Measurements from ENCODE around the gene TMPRSS6.

TMPRSS6 gene

DNA sequence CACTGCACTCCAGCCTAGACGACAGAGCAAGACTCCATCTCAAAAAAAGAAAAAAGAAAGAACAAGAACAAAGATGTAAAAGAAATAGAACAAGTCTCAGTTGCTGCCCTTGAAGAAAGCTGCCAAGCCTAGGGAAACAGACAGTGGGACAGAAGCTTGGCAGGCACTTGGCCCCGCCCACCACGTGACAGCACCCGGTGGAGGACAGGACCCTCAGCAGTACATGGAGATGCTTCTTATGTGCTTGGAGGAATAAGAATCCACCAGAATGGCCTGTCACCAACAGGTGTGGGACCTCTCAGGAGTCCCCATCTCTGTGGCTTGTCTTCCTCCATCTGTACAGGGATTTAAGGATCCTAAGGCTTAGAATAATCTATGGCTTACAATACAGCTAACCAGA is 7.6 kb upstream of the TMPRSS6 start:
- no peak for DNase-seq (ENCODE audit: low read depth in 3 of 3)

- no peak for DNase-seq (ENCODE audit: low read depth in 3 of 3)
Observed at GRCh38 chr22:37115032-37115431, 5.5 kb upstream of the TMPRSS6 start.

DNA sequence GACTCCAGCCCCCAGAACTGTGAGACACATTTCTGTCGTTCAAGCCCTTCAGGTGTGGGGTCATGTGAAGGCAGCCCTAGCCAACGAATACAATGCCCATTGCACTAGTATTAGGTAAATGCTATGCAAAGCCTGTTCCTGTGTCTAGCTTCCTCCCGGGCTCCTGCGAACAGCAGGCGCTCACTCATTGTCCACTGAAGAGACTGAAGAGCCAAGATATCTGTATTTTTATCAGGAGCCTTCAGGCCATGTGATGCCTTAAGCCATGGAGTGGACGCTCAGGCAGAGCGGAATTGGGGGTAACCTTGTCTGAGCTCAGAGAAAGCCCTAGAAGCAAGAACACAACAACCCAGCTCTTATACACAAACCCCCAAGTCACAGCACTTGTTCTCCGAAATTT is 4.2 kb upstream of the TMPRSS6 start:
- no peak for DNase-seq (ENCODE audit: low read depth in 3 of 3)

DNA sequence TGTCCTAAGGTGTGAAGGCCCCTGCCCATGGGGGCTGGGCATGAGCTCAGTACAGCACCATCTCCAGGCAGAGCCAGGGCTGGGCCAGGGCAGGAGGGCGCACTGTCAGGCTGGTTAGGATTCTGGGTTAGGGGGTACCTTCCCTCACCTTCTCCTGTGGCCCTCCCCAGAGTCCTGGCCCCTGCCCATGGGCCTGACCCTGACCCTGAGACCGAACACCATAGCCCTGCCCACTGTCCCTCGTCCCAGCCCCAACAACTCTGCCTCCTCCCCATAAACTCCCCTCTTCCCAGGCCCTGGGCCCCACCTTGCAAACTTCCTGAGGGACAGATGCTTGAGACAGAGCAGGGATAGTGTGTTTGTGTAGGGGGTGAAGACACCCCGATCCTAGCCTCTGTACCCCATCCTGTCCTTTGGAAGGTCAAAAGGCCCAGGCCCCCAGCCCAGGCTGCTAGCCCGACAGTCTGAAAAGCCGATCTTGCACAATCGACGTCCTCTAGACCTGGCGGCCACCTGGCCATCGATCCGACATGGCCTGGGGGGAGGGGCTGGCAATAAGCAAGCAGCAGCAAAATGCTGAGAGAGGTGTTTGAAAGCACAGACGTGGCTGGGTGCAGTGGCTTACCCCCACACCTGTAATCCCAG is 2.7 kb upstream of the TMPRSS6 start:
- DNase-seq (ENCODE audit: low read depth in 3 of 3), result no peak

- DNase-seq (ENCODE audit: low read depth in 3 of 3), result no peak
Observed at GRCh38 chr22:37111156-37111717, 1.7 kb upstream of the TMPRSS6 start.

GRCh38 chr22:37107816-37108621 is 1.5 kb downstream of the TMPRSS6 start:
- no peak for DNase-seq (ENCODE audit: low read depth in 3 of 3)

DNA sequence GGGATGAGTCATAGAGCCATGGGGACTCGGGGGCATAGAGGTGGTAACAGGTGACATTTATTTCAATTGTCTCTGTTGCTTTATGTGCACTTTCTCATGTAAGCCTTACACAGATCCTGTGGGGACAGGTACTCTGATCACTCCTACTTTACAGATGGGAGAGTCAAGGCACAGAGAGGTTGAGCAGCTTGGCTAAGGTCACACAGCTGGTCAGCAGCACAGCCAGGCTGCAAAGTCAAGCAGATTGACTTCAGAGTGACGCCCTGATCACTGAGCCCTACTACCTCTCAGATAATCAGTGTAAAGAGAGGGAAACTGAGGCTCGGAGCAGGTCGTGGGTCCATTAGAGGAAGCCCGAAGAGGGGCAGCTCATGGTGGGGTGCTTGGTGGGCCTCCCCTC is 3.5 kb downstream of the TMPRSS6 start:
- DNase-seq (ENCODE audit: low read depth in 3 of 3), result no peak

DNA sequence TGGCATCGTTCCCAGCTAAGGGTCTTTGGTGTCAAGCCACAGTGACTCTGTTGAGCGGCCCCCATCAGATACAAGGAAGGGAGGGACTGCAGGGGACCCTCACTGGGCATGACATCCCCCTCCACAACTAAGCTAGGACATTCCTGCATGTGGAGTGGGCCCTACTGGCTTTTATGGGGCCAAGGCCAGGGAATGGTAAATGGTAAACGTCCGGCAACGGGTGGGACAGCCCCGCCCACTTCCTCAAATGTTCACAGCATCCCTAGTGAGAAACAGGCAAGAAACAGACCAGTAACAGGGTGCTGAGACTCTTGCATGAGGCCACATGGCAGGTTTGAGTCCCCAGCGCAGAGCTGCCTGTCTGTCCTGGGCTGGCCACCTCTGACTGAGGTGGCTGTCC is 4.4 kb downstream of the TMPRSS6 start:
- no peak for DNase-seq (ENCODE audit: low read depth in 3 of 3)

GRCh38 chr22:37103656-37104452 is 5.7 kb downstream of the TMPRSS6 start:
- DNase-seq (ENCODE audit: low read depth in 3 of 3), result no peak

GRCh38 chr22:37103151-37103550 is 6.4 kb downstream of the TMPRSS6 start:
- no peak for DNase-seq (ENCODE audit: low read depth in 3 of 3)

DNA sequence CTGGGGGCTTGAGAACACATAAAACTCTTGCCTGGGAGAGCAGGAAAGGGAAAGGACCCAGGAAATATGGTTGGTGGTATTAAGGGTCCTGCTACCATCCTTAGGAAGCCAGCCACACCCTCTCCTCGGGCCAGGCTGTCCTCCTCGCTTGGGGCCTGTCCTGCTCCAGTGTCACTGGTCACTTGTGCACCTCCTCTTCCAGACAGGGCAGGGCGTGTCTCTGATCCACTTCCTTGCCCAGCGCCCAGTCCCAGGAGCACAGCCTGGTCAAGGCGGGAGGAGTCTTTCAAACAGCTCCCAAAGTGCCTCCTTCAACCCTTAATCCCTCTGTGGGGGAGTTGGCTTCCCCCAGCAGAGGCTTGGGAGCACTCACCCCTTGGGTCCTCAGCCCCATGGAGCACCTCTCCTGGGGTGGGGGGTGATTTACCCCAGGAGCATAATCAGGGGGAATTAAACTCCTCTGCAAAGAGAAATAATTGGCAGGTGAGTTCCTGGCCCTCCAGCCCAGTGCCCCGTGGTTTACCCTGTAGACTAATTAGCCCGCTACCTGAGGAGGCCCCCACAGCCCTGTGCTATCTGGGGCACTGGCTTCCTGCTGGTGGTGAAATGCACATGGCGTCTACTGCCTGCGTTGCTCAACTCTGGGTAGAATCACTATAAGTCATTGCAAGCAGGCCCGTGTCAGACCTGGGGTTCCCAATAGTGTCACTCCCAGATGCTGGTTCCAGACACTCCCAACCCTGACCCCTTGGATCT is 8.0 kb downstream of the TMPRSS6 start:
- DNase-seq (ENCODE audit: low read depth in 3 of 3), result no peak

DNA sequence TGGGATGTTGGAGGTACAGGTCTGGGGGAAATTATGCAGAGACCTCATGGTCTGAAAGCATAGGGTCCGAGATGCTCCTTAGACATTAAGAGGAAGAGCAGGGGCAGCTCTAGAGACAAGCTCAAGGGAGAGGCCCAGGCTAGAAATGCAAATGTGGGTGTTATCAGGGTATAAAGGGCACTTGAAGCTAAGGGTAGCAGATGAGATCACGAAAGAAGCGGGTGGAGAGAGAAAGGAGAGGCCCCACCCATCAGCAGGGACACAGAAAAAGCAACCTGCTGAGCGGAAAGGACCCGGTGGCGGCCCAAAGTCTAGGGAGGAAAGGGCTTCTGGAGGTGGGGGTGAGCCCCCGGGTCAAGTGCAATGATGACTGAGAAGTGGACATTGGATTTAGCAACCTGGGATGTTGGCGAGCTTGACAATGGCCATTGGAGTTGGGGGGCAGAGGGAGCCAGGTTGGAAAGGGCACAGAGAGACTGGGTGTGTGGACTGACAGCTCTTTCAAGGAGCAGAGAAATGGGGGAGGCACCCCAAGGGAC is 8.9 kb downstream of the TMPRSS6 start:
- no peak for DNase-seq (ENCODE audit: low read depth in 3 of 3)

DNA sequence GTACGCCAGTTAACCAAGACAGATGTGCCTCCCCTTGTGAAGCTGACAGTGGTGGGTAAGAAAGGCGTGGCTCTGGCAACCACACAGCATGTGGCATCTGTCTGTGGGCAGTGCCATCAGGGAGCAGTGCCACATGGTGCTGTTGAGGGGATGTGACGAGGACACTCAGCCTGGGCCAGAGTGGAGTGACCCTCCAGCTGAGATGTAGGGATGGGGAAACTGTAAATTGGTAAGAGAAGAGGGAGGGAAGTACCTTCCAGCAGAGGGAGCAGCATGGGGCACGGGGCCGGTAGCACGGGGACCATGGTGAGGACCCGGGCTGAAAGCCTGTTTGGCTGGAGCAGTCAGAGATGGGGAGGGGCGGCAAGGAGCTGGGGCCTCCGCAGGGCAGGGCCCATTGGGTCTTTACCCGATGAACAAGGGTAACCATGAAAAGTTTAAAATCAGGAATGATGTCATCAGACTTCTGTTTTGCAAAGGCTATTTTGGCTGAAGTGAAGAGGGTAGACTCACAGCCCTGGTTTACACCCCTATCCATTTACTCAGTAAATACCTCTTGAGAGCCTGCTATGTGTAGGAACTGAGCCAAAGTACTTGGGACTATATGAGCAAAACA is 10.4 kb downstream of the TMPRSS6 start:
- DNase-seq (ENCODE audit: low read depth in 3 of 3), result no peak

- DNase-seq (ENCODE audit: low read depth in 3 of 3), result no peak
Observed at GRCh38 chr22:37097346-37097745, 12.2 kb downstream of the TMPRSS6 start.

DNA sequence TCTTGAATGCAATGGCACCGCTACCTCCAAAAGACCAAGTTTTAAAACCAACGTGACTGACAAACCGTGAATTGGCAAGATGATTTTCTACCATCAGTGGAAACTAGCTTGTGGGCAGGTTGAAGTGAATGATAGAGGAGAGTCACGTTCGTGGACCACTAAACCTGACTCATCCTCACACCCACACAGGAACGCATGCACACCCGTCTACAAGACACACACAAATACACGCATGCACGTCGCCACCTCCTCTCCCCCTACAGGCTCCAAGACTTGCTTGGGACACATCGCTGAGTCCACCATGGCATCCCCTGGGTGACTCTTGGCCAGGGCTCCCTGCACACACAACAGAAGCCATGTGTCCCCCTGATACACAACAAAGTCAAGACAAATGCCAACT is 14.4 kb downstream of the TMPRSS6 start:
- DNase-seq (ENCODE audit: low read depth in 3 of 3), result peak; percentile 39 to 58 (median 46)

- no peak for DNase-seq (ENCODE audit: low read depth in 3 of 3)
Observed at GRCh38 chr22:37094239-37094638, 15.3 kb downstream of the TMPRSS6 start.

GRCh38 chr22:37092997-37093396 is 16.5 kb downstream of the TMPRSS6 start:
- DNase-seq (ENCODE audit: low read depth in 3 of 3), result no peak

GRCh38 chr22:37091994-37092393 is 17.5 kb downstream of the TMPRSS6 start:
- DNase-seq (ENCODE audit: low read depth in 3 of 3), result no peak

- no peak for DNase-seq (ENCODE audit: low read depth in 3 of 3)
Observed at GRCh38 chr22:37090920-37091695, 18.4 kb downstream of the TMPRSS6 start.

GRCh38 chr22:37089434-37089833 is 20.1 kb downstream of the TMPRSS6 start:
- DNase-seq (ENCODE audit: low read depth in 3 of 3), result no peak
